GM21423 (cell line): ENCODE results near the gene GABPB2.

Experiments used
- ATAC-seq: cut with Tn5 transposase; IDR thresholded peaks from one replicate; pipeline ENCODE4 v1.9.1; 2021; ENCODE audit warnings: mild to moderate bottlenecking, moderate library complexity; ENCODE audit not compliant: unreplicated experiment

The GABPB2 gene

GRCh38 chr1:151131701-151132334 lies 61.3 kb downstream of the GABPB2 start:
- no peak for ATAC-seq

DNA sequence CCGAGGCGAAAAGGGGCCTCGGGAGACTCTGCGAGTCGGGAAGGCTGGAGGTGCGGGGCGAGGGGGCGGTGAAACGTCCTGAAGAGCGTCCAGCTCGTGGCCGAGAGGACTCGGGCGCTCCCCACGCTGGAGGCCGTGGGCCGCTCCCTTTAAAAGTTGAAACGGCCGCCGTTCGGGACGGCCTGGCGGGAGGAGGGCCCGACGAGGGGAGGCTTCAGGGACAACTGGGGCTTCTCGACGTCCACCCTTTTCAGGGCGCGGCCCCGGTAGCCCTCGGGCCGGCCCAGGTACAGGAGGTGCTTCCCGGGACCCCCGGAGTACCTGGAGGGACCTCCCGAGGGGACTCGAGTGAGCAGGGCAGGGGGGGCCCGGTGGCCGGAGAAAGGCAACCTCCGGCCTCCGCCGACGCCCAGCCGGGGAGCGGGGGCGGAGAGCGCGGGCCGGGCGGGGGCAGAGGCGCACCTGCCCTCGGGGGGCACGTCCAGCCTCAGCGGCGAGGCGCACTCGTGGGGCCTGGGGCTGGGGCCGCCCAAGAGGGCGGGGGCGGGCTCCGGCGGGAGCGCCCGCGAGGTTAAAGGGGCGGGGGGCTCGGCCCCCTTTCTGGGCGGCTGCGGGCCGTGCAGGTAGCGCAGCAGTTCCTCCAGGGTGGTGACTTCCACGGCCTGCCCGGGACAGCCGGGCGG lies 61.9 kb downstream of the GABPB2 start:
- no peak for ATAC-seq

- no peak for ATAC-seq
These were observed 62.7 kb downstream of the GABPB2 start for GRCh38 chr1:151133018-151133806.

DNA sequence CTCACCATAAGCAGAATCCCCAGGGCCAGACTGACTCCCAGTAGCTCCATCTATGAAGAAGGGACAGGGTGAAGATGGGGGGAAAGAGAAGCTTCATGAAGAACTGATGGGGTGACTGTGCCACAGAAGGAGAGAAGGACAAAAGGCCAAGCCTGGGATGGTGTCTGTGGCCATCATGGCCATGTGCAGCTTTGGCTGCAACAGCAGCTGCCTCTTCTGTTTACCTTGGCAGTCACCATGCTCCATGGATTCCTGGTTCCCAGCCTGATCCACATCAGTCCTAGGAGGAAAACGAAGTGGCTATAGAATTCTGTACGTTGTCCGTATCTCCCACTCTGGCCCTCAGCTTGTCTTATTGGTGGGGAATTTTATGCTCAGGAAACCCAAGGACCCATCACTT lies 63.8 kb downstream of the GABPB2 start:
- ATAC-seq, result no peak

DNA sequence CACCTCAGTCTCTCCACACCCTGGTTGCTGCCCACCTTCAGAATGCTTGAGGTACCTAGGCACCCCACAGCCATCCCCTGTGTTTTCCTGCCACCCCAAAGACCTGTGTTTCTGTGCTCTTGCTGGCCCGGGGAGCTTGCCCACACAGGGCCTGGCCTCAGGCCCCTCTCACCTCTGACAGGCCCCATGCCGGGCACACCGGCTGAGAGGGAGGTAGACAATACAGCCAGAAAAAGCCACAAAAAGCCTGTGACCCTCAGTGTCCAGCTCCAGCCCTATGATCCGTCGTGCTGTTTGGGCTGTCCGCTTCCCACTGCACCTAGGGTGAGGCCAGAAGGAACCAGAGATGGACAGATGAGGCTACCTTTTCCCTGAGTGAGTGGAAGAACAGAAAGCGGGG lies 64.4 kb downstream of the GABPB2 start:
- ATAC-seq, result no peak

- ATAC-seq, result no peak
These were observed 65.1 kb downstream of the GABPB2 start for GRCh38 chr1:151135433-151136385.

DNA sequence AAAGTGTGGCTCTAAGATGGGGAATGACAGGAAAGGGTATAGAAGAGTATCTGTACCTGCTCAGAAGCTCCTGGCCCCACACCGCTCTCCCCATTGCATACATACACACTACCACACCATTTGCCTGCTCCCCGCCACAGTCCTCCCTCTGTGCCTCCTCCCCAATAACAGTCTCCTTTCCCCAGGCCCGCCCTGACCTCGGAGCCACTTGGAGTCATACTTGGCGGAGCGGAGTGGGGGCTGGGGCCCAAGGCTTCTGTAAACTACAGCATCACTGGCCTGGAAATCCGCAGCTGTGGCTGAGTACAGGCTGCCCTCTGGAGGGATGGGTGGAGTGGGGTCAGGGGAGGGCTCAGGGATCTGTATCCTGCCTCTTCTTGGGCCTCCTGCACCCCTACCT lies 67.2 kb downstream of the GABPB2 start:
- no peak for ATAC-seq

DNA sequence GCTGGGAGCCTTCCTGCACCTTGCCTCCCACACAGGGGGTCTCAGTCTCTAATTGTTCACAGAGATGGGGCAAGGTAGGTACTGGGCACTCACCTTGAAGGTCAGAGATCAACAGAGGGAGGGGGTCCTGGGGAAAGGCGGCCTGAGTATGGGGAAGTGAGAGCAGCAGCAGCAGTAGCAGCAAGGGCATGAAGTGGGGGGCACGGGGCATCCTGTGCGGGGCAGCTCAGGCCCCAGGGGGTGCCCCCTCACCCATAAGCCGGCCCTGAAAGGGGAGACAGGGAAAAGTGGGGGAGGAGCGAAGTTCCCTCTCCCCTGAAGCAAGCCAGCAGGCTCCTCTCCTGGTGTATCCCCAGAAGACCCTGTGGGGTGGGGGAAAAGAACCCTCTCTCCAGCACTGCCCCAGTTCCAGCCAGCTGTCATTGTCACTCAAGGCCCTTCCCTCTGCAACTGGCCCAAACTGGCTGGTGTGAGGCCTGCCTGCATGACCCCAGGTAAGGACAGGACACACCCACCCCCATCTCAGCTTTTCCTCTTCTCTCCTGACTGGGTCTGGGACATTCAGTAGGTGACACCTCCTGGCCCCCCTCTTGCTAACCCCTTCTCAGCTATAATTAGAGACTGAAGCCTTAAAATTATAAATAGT lies 72.0 kb downstream of the GABPB2 start:
- ATAC-seq, result no peak

GRCh38 chr1:151143057-151143435 lies 72.5 kb downstream of the GABPB2 start:
- ATAC-seq, result no peak

DNA sequence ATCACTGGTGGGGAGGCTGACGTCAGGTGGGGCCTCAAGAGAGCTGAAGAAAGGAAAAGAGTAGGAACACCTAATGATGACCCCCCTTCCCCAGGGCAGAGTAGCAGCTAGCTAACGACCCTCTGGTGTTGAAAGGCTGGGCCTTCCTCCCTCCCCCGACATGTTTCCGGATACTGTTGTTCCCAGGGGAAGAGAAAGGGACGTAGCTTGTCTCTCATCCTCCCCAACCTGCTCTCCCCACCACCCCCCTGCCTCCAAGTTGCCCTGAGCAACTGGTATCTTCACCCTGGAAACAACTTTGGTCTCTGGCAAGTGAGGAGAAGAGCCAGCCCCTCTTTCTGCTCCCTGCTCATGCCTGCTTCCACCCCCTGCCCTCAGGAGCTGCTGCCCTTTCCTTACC lies 73.4 kb downstream of the GABPB2 start:
- ATAC-seq, result no peak

DNA sequence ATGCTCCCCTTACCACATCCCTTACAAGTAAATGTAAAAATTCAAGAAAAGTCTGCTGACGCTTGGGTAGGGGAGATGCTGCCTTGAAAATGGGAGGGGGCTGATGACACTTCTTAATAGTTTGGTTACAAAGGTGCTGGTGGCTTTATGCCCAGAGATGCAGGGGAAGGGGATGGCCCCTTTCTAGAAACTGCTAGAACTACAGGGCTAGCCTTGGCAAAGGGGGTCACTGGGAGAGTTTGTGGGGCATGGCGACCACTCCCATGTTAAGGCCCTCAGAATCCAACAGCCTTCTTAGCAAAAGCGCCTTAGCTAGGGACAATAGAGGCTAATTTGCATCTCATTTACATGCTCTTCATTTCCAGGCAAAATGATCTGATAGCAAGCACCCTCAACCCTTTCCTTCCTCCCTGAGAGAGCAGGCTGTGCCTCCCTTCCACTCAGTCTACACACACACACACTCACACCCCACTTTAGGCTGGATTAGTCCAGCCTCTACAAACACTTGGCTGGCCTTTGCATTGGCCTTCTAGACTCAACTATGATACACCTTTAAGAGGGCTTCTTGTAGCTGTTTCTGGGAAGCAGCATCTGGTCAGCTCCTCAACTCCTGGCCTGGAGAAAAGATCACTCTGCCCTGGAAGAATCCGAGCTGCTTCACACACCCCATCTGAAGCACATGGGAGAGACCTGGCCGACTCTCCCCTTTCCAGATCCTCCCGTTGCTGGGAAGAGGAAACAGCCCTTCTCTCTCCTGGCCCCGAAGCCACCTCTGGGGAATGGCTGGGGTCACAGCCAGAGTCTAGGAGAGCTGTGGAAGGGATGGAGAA lies 74.1 kb downstream of the GABPB2 start:
- ATAC-seq, result no peak

DNA sequence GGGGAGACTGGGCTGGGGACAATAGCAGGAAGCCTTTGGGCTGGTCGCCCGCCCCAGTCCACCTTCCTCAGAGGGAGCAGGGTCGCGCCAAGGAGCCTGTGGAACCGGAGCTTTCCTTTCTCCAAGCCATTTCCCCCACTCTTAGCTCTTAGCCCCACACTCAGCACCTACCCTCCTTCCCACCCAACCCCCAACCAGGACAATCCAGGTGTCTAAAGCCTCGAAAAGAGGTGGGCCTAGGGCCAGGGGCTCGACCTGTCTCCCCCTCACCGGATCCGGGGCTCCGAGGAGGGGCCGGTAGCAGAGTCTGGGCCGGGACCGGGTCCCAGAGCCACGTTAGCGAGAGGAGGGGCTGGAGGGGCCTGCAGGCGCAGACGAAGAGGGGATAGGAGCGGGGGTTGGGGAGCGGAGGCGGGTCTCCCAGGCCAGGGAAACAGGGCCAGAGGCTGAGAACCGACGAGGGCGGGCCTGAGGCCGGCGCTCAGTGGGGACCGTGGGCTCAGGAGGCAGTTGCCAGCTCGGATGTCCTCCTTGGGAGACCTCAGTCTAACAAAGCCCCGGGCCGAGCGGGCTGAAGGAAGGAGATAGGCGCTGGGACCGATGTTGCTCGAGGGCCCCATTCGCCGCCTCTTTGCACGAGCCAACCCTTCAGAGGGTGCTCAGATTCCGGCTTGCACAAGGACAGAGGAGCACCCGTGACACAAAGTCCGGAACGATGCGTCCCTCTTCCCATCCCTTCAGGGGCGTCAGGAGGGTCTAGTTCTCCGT lies 74.9 kb downstream of the GABPB2 start:
- ATAC-seq, result no peak

GRCh38 chr1:151146072-151146411 lies 75.5 kb downstream of the GABPB2 start:
- no peak for ATAC-seq

GRCh38 chr1:151146412-151147131 lies 76.0 kb downstream of the GABPB2 start, which contains the start of gene SEMA6C:
Gene SEMA6C, minus strand, starts transcription at chr1:151146631. Its CDS starts 4,010 bp downstream, at chr1:151142621.
- peak; percentile 99 for ATAC-seq

- no peak for ATAC-seq
These were observed 76.6 kb downstream of the GABPB2 start for GRCh38 chr1:151147132-151147503.

- no peak for ATAC-seq
These were observed 77.1 kb downstream of the GABPB2 start for GRCh38 chr1:151147665-151148064.

DNA sequence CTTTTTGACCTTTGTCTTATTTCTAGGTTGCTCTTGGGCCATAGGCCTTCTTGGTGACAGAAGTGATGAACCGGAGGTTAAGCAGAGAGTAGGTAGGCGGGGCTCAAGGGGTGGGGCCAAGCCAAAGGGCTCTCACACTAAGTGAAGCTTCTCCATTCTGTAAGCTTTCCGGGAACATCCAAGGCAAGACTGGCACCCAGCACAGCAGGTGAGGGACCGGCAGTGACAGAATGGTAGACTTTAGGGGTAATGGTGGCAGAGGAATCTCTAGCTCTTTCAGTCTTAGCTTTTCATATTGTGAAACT lies 85.9 kb downstream of the GABPB2 start, which contains the start of gene TNFAIP8L2:
TNFAIP8L2 (plus strand) TSS at position 135 of the 305 bp plus-strand sequence. CDS start 2,049 bp downstream, outside the sequence.
- ATAC-seq, result peak; percentile 70

DNA sequence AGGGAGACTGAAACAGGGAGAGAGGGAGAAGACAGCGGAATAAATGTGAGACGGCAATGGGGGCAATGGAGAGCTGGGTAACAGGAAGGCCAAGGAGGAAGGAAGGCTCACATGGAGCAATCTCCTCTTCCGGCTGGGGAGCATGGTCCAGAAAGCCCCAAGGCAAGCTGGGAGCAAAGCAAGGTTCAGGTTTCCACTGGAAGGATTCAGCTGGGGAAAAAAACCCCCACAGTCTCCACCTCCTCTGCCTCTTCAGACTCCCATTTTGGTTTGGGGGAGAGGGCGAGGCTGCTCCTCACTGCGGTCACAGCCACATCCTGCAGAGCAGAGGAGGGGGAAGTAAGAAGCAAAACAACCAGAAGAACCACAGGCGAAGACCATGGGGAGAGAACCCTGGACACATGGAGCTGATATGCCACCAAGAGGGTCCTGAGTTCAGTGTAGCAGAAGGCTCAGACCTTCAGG lies 86.5 kb downstream of the GABPB2 start:
- ATAC-seq, result no peak
